H1 (cell line): ENCODE measurements around the gene CORO6. TPM values are rescaled to one million over a fixed set of nuclear protein-coding genes. Genes with fewer than 3 reads are reported as not detected.

Source experiments
- CTCF ChIA-PET: fragments of 300-600 bp; sonication (Branson Sonifier 250); formaldehyde crosslinking; loops from one replicate; lab custom pipeline; 2021; ENCODE audit not compliant: partially characterized antibody; lab: Charles Lee
- POLR2A ChIA-PET: fragments of 300-600 bp; sonication (Branson Sonifier 250); formaldehyde crosslinking; loops from one replicate; lab custom pipeline; 2021; ENCODE audit warnings: inconsistent platforms; ENCODE audit not compliant: partially characterized antibody; lab: Charles Lee
- DNase-seq, 2 experiments: peaks; one replicate each; pipeline versions ENCODE4 v3.0.0 to v3.0.0-alpha.2; 2010 to 2022; ENCODE audit warnings: low spot score in 2 of 2, low read depth in 1 of 2, mixed read lengths in 1 of 2
- FAIRE-seq: peaks from 2 replicates; lab custom pipeline; 2011; peaks lifted over from hg19 to GRCh38; lab: Jason Lieb, UNC
- H2AFZ ChIP-seq: 2 replicates; pipeline ENCODE4 v1.8.1; 2012; ENCODE audit warnings: low read length, inconsistent platforms
- H2AK5ac ChIP-seq: 2 replicates; pipeline ENCODE4 v1.6.1; 2013; ENCODE audit warnings: low read depth, low read length
- H2BK120ac ChIP-seq: replicated peaks from 2 replicates; pipeline ENCODE3; 2013; ENCODE audit warnings: low read depth, low read length, inconsistent platforms
- H2BK12ac ChIP-seq: 2 replicates; pipeline ENCODE4 v1.6.1; 2013; ENCODE audit warnings: low read depth, low read length
- H2BK15ac ChIP-seq: 2 replicates; pipeline ENCODE4 v1.6.1; 2013; ENCODE audit warnings: low read length
- H2BK20ac ChIP-seq: 2 replicates; pipeline ENCODE4 v1.6.1; 2013; ENCODE audit warnings: low read length
- H2BK5ac ChIP-seq: 2 replicates; pipeline ENCODE4 v1.6.1; 2013; ENCODE audit warnings: low read depth, low read length
- H3K14ac ChIP-seq: 2 replicates; pipeline ENCODE4 v1.6.1; 2013; ENCODE audit warnings: inconsistent platforms; ENCODE audit not compliant: insufficient read length
- H3K18ac ChIP-seq: 2 replicates; pipeline ENCODE4 v1.6.1; 2013; ENCODE audit warnings: low read length; ENCODE audit errors: extremely low read depth
- H3K23ac ChIP-seq: 2 replicates; pipeline ENCODE4 v1.6.1; 2013; ENCODE audit warnings: inconsistent platforms; ENCODE audit not compliant: insufficient read length
- H3K23me2 ChIP-seq: 2 replicates; pipeline ENCODE4 v1.6.1; 2013; ENCODE audit warnings: low read depth, low read length
- H3K27ac ChIP-seq: 2 replicates; pipeline ENCODE4 v1.6.1; 2011; ENCODE audit warnings: low read depth, low read length, inconsistent platforms
- H3K27me3 ChIP-seq, 4 experiments: replicated peaks in 1 of 4; 1 replicate in 1 of 4; 2 replicates in 3 of 4; pipeline versions ENCODE4 v1.6.1 to v1.8.1; 2011 to 2013; ENCODE audit warnings: low read length in 3 of 4, mild to moderate bottlenecking in 3 of 4, inconsistent platforms in 2 of 4, mixed read lengths in 2 of 4, moderate library complexity in 1 of 4; ENCODE audit not compliant: control insufficient read depth in 3 of 4, insufficient read depth in 3 of 4; ENCODE audit errors: extremely low read depth in 1 of 4
- H3K36me3 ChIP-seq, 4 experiments: 2 replicates each; pipeline versions ENCODE4 v1.6.1 to v1.8.1; 2011 to 2013; ENCODE audit warnings: mild to moderate bottlenecking in 4 of 4, low read length in 3 of 4, moderate library complexity in 2 of 4, control low read depth in 1 of 4, inconsistent platforms in 1 of 4; ENCODE audit not compliant: insufficient read depth in 4 of 4, control insufficient read depth in 2 of 4
- H3K4ac ChIP-seq: replicated peaks from 2 replicates; pipeline ENCODE3; 2013; ENCODE audit warnings: low read length, low read depth, mixed read lengths, inconsistent platforms; ENCODE audit not compliant: insufficient read length
- H3K4me1 ChIP-seq, 4 experiments: replicated peaks in 1 of 4; 1 replicate in 1 of 4; 2 replicates in 3 of 4; pipeline versions ENCODE4 v1.6.1 to v1.8.1; 2011 to 2013; ENCODE audit warnings: low read length in 3 of 4, inconsistent platforms in 2 of 4, mixed read lengths in 1 of 4; ENCODE audit not compliant: insufficient read depth in 4 of 4, control insufficient read depth in 3 of 4
- H3K4me2 ChIP-seq, 2 experiments: 2 replicates each; pipeline versions ENCODE4 v1.6.1 to v1.8.1; 2011 to 2013; ENCODE audit warnings: low read depth in 2 of 2, low read length in 2 of 2, control low read depth in 1 of 2, inconsistent platforms in 1 of 2, mild to moderate bottlenecking in 1 of 2; ENCODE audit not compliant: insufficient read depth in 1 of 2
- H3K4me3 ChIP-seq, 4 experiments: fragments of 200-600, 300-600 bp in 1 of 4; sonication (generic), shearing (Covaris generic), sonication (Bioruptor Twin) in 1 of 4; 2 replicates each; pipeline versions ENCODE4 v1.5.1 to v1.8.1; 2011 to 2016; ENCODE audit warnings: low read length in 4 of 4, low read depth in 3 of 4, control low read depth in 2 of 4, inconsistent platforms in 2 of 4, mild to moderate bottlenecking in 2 of 4, mixed read lengths in 1 of 4, moderate library complexity in 1 of 4; ENCODE audit not compliant: insufficient read depth in 2 of 4; ENCODE audit errors: extremely low read depth in 1 of 4
- H3K56ac ChIP-seq: replicated peaks from 2 replicates; pipeline ENCODE3; 2013; ENCODE audit warnings: low read depth, mild to moderate bottlenecking, mixed read lengths, low read length, inconsistent platforms; ENCODE audit not compliant: insufficient read length
- H3K79me1 ChIP-seq: 2 replicates; pipeline ENCODE4 v1.6.1; 2013; ENCODE audit warnings: low read depth, low read length, control low read depth
- H3K79me2 ChIP-seq, 2 experiments: 2 replicates each; pipeline versions ENCODE4 v1.6.1 to v1.8.1; 2012 to 2013; ENCODE audit warnings: low read length in 2 of 2, mild to moderate bottlenecking in 2 of 2, inconsistent platforms in 1 of 2; ENCODE audit not compliant: insufficient read depth in 2 of 2, control insufficient read depth in 1 of 2
- H3K9ac ChIP-seq, 4 experiments: replicated peaks in 1 of 4; 1 replicate in 1 of 4; 2 replicates in 3 of 4; pipeline versions ENCODE4 v1.6.1 to v1.8.1; 2011 to 2013; ENCODE audit warnings: low read depth in 3 of 4, low read length in 3 of 4, control low read depth in 2 of 4, mild to moderate bottlenecking in 2 of 4, moderate library complexity in 2 of 4, inconsistent platforms in 1 of 4; ENCODE audit errors: extremely low read depth in 1 of 4
- H3K9me3 ChIP-seq, 2 experiments: 2 replicates each; pipeline versions ENCODE4 v1.6.1 to v1.8.1; 2012 to 2013; ENCODE audit warnings: mild to moderate bottlenecking in 2 of 2, moderate library complexity in 2 of 2, control low read depth in 1 of 2, inconsistent platforms in 1 of 2, low read depth in 1 of 2, low read length in 1 of 2, mixed read lengths in 1 of 2; ENCODE audit not compliant: insufficient read depth in 2 of 2
- H4K20me1 ChIP-seq, 2 experiments: replicated peaks in 1 of 2; 2 replicates each; pipeline versions ENCODE3 to v1.8.1; 2011 to 2013; ENCODE audit warnings: inconsistent platforms in 2 of 2, low read length in 2 of 2, mild to moderate bottlenecking in 1 of 2; ENCODE audit not compliant: insufficient read depth in 2 of 2, control insufficient read depth in 1 of 2
- H4K5ac ChIP-seq: 2 replicates; pipeline ENCODE4 v1.6.1; 2013; ENCODE audit warnings: low read length, low read depth, mixed read lengths, inconsistent platforms; ENCODE audit not compliant: insufficient read length
- H4K8ac ChIP-seq: 2 replicates; pipeline ENCODE4 v1.8.0; 2013; ENCODE audit warnings: mild to moderate bottlenecking, moderate library complexity, low read length, inconsistent platforms; ENCODE audit not compliant: insufficient read depth; ENCODE audit errors: extremely low read depth
- H4K91ac ChIP-seq: replicated peaks from 2 replicates; pipeline ENCODE3; 2013; ENCODE audit warnings: low read length, mixed read lengths, inconsistent platforms; ENCODE audit not compliant: insufficient read length
- ASH2L ChIP-seq: fragments of 200-600, 300-600 bp; sonication (generic); IDR thresholded peaks from one replicate; pipeline ENCODE4 v1.7.1; 2017; ENCODE audit warnings: low read length
- BACH1 ChIP-seq: IDR thresholded peaks from 2 replicates; pipeline ENCODE4 v1.6.1; 2012; ENCODE audit warnings: low read length, improper control_type of control experiment
- BCL11A ChIP-seq, 2 experiments: IDR thresholded peaks; one replicate each; pipeline ENCODE4 v1.6.1; 2011; ENCODE audit warnings: low read depth in 2 of 2, low read length in 2 of 2, mild to moderate bottlenecking in 2 of 2
- CBX8 ChIP-seq: fragments of 300-800, 300-1000 bp; sonication (generic); IDR thresholded peaks from 2 replicates; pipeline ENCODE4 v1.7.1; 2016; ENCODE audit warnings: low read depth, low read length, borderline replicate concordance
- EZH2 ChIP-seq: fragments of 200-600 bp; sonication (generic); IDR thresholded peaks from 2 replicates; pipeline ENCODE4 v1.7.1; 2012; ENCODE audit warnings: low read depth, mild to moderate bottlenecking, moderate library complexity, low read length, inconsistent platforms; ENCODE audit not compliant: severe bottlenecking
- JUND ChIP-seq: IDR thresholded peaks from 2 replicates; pipeline ENCODE4 v1.6.1; 2011; ENCODE audit warnings: mild to moderate bottlenecking, improper control_type of control experiment, low read length
- KDM1A ChIP-seq: fragments of 200-600, 300-600 bp; sonication (generic); IDR thresholded peaks from 2 replicates; pipeline ENCODE4 v1.7.1; 2016; ENCODE audit warnings: mild to moderate bottlenecking, low read length, borderline replicate concordance
- KDM5A ChIP-seq: fragments of 200-600 bp; IDR thresholded peaks from 2 replicates; pipeline ENCODE4 v1.7.1; 2012; ENCODE audit warnings: mild to moderate bottlenecking, low read length, inconsistent platforms, mixed read lengths
- NANOG ChIP-seq: IDR thresholded peaks from 2 replicates; pipeline ENCODE4 v1.6.1; 2011; ENCODE audit warnings: low read length, low read depth, mild to moderate bottlenecking, inconsistent platforms; ENCODE audit not compliant: insufficient read depth, poor library complexity, severe bottlenecking
- RAD21 ChIP-seq, 2 experiments: IDR thresholded peaks in 1 of 2; conservative IDR thresholded peaks in 1 of 2; 2 replicates each; pipeline ENCODE4 v1.6.1; 2011; ENCODE audit warnings: low read depth in 2 of 2, low read length in 2 of 2, improper control_type of control experiment in 1 of 2, inconsistent platforms in 1 of 2, mild to moderate bottlenecking in 1 of 2, moderate library complexity in 1 of 2
- RFX5 ChIP-seq: IDR thresholded peaks from 2 replicates; pipeline ENCODE4 v1.6.1; 2011; ENCODE audit warnings: low read depth, low read length, improper control_type of control experiment, borderline replicate concordance
- SIRT6 ChIP-seq: IDR thresholded peaks from one replicate; pipeline ENCODE4 v1.7.1; 2012; ENCODE audit warnings: low read length, inconsistent platforms
- SP4 ChIP-seq: IDR thresholded peaks from 2 replicates; pipeline ENCODE4 v1.6.1; 2012; ENCODE audit warnings: low read length, inconsistent platforms
- TCF12 ChIP-seq: IDR thresholded peaks from 2 replicates; pipeline ENCODE4 v1.6.1; 2011; ENCODE audit warnings: low read depth, mild to moderate bottlenecking, low read length
- WGBS, 2 experiments: shearing (Covaris generic) in 1 of 2; methylation state at CpG; one replicate each; pipeline versions ENCODE4 v1.1.6 to v1.1.7; 2013 to 2015; ENCODE audit warnings: low lambda C conversion rate in 2 of 2, mixed read lengths in 2 of 2, inconsistent platforms in 1 of 2, low coverage in 1 of 2, missing lambda C conversion rate in 1 of 2; ENCODE audit not compliant: insufficient replicate concordance in 2 of 2, insufficient coverage in 1 of 2, insufficient read length in 1 of 2; ENCODE audit errors: extremely low coverage in 1 of 2, missing lambda C conversion rate in 1 of 2; 5-methylcytosine and 5-hydroxymethylcytosine counted together
- polyA plus RNA-seq, 7 experiments: library from polyadenylated mRNA; depleted of rRNA in 3 of 7; stranded (reverse) in 5 of 7; unstranded in 2 of 7; fragments of >200 nt in 5 of 7; fragments of 200-250 nt in 2 of 7; gene quantifications; 1 replicate in 5 of 7; 2 replicates in 1 of 7; 4 replicates in 1 of 7; pipeline versions ENCODE4 v1.2.1 to v1.2.3, GENCODE V29; 2011 to 2013; ENCODE audit warnings: missing spikeins in 2 of 7, mixed read lengths in 2 of 7
- total RNA-seq: library from RNA; stranded (reverse); fragmentation: NEBNext Ultra II Directional; extraction: Animal tissue kit (Norgen Biotek cat#: 25700); gene quantifications from 2 replicates; pipeline ENCODE4 v1.2.1, GENCODE V29; 2021

Gene CORO6
- total and polyA plus RNA-seq, 2 of the 8 experiments (the other 6 are each of a cell fraction or from before 2014, with no cell fraction given): 2.5 to 8.6 TPM

GRCh38 chr17:29577001-29577370, 45.7 kb downstream of the CORO6 start:
- Histone ChIP-seq H3K4me2 (no peak overlapping the region), H4K20me1 (peaks cover 0 to 5% of the 10 kb centered on the region in 2 experiments), H3K4ac (no peak overlapping the region), H4K8ac (no peak overlapping the region), H2AFZ (no peak overlapping the region), H2BK20ac (no peak overlapping the region), H3K27me3 (peaks cover 0 to 4% (median 2%) of the 10 kb centered on the region in 4 experiments; a peak in 2 of 7 replicates), H3K23me2 (no peaks in the 10 kb centered on the region; the same call in 1 of the 2 replicates), H4K91ac (no peak overlapping the region), H3K4me1 (no peaks in the 10 kb centered on the region; a peak in 1 of 7 replicates), H3K79me1 (no peaks in the 10 kb centered on the region), H2BK12ac (no peak overlapping the region), H3K27ac (no peak overlapping the region), H2BK120ac (no peak overlapping the region), H3K23ac (no peak overlapping the region), H3K18ac (no peak overlapping the region), H3K9ac (no peak overlapping the region), H2AK5ac (no peak overlapping the region), H3K56ac (no peak overlapping the region), H4K5ac (no peak overlapping the region), H3K9me3 (no peaks in the 10 kb centered on the region), H3K79me2 (no peaks in the 10 kb centered on the region), H3K4me3 (no peak overlapping the region), H2BK15ac (no peak overlapping the region), H3K36me3 (peaks cover 11 to 30% (median 15%) of the 10 kb centered on the region in 4 experiments; a peak in 6 of 8 replicates), H3K14ac (no peak overlapping the region), H2BK5ac (no peak overlapping the region)
- FAIRE-seq (no peak), DNase-seq (no peak)
- 92% methylated on average over 9 of the region's 9 CpGs; no CpG with 5 or more reads in 1 of the 2 experiments for WGBS, 2 experiments
- CTCF ChIA-PET: interaction anchor here (0.5 to 15.3 kb wide), 7 partner anchors 11 to 548 kb away, joined by 3 to 193 read pairs (median 7); partner anchors contain the start of genes ABHD15, ANKRD13B and CORO6
- TF ChIP-seq BCL11A (IDR thresholded peaks at IDR 0.05; ENCODE audit: low read depth in 2 of 2, low read length in 2 of 2) (no peak), TCF12 (no peak), JUND (no peak), NANOG (no peak), EZH2 (no peak), BACH1 (no peak), RAD21 (IDR thresholded peaks at IDR 0.05 in 1 of 2, conservative IDR thresholded peaks at IDR 0.05 in 1 of 2; ENCODE audit: low read depth in 2 of 2, low read length in 2 of 2) (no peak), KDM5A (no peak), ASH2L (no peak), SIRT6 (no peak), SP4 (no peak), RFX5 (no peak), KDM1A (no peak), CBX8 (no peak)
- POLR2A ChIA-PET: interaction anchor here (1.2 to 2.8 kb wide), 3 partner anchors 11 to 21 kb away, joined by 3 to 12 read pairs (median 8); partner anchors contain the start of gene ANKRD13B
